Karpas-422 (cell line): ENCODE measurements around the gene WT1. TPM values are rescaled to one million over a fixed set of nuclear protein-coding genes. Genes with fewer than 3 reads are reported as not detected.

Experiments used
- DNase-seq: peaks from one replicate; pipeline ENCODE4 v3.0.0-alpha.2; 2015
- H2AFZ ChIP-seq: fragments of 200-600 bp; sonication (generic); 2 replicates; pipeline ENCODE4 v1.6.1; 2014; ENCODE audit warnings: antibody characterized with exemption, low read length, mixed read lengths
- H3K27ac ChIP-seq: fragments of 200-600 bp; sonication (generic); 2 replicates; pipeline ENCODE4 v1.5.1; 2014; ENCODE audit warnings: mild to moderate bottlenecking, low read length, moderate library complexity
- H3K27me3 ChIP-seq: fragments of 200-600 bp; sonication (generic); 2 replicates; pipeline ENCODE4 v1.6.1; 2014; ENCODE audit warnings: low read length, mixed read lengths
- H3K36me3 ChIP-seq: fragments of 200-600 bp; sonication (generic); 2 replicates; pipeline ENCODE4 v1.6.1; 2014; ENCODE audit warnings: low read length, mixed read lengths; ENCODE audit not compliant: insufficient read depth
- H3K4me1 ChIP-seq: fragments of 200-600 bp; sonication (generic); 2 replicates; pipeline ENCODE4 v1.6.1; 2014; ENCODE audit warnings: mild to moderate bottlenecking, low read length, mixed read lengths
- H3K4me2 ChIP-seq: fragments of 200-600 bp; sonication (generic); 2 replicates; pipeline ENCODE4 v1.6.1; 2014; ENCODE audit warnings: low read length, low read depth, mild to moderate bottlenecking; ENCODE audit not compliant: poor library complexity, severe bottlenecking
- H3K4me3 ChIP-seq: fragments of 200-600 bp; sonication (generic); 2 replicates; pipeline ENCODE4 v1.5.1; 2014; ENCODE audit warnings: mild to moderate bottlenecking, antibody characterized with exemption, low read length, mixed read lengths
- H3K79me2 ChIP-seq: fragments of 200-600 bp; sonication (generic); 2 replicates; pipeline ENCODE4 v1.6.1; 2014; ENCODE audit warnings: mild to moderate bottlenecking, low read length, mixed read lengths
- H3K9ac ChIP-seq: fragments of 200-600 bp; sonication (generic); 2 replicates; pipeline ENCODE4 v1.6.0; 2014; ENCODE audit warnings: low read length
- H3K9me2 ChIP-seq: fragments of 200-600 bp; sonication (generic), shearing (Covaris generic); replicated peaks from 2 replicates; pipeline ENCODE4 v1.6.0; 2014; ENCODE audit warnings: mild to moderate bottlenecking, low read length, moderate library complexity; ENCODE audit not compliant: insufficient read depth
- H3K9me3 ChIP-seq: fragments of 300-700, 200-600 bp; sonication (generic); 2 replicates; pipeline ENCODE4 v1.6.1; 2014; ENCODE audit warnings: low read length, mixed read lengths
- H4K20me1 ChIP-seq: fragments of 200-600 bp; sonication (generic); 2 replicates; pipeline ENCODE4 v1.6.1; 2014; ENCODE audit warnings: mild to moderate bottlenecking, antibody characterized with exemption, low read length, low read depth; ENCODE audit not compliant: insufficient read depth
- total RNA-seq: library from RNA; depleted of rRNA; stranded (reverse); fragments of >200 nt; shearing (Covaris generic); gene quantifications from 2 replicates; pipeline ENCODE4 v1.2.3, GENCODE V29; 2014; ENCODE audit warnings: low replicate concordance

Gene WT1
- total RNA-seq, 1 experiment from 2014 or later = 0.52 TPM

GRCh38 chr11:32392840-32393239 lies 42.5 kb downstream of the WT1 start:
- Histone ChIP-seq H3K36me3 (no peaks in the 10 kb centered on the region), H3K4me3 (no peak overlapping the region), H3K4me1 (peaks cover 36% of the 10 kb centered on the region), H3K9me2 (no peaks in the 10 kb centered on the region), H3K27ac (no peak overlapping the region), H3K79me2 (no peaks in the 10 kb centered on the region), H2AFZ (no peak overlapping the region), H3K27me3 (no peaks in the 10 kb centered on the region), H3K9ac (no peak overlapping the region), H3K4me2 (no peak overlapping the region), H3K9me3 (no peaks in the 10 kb centered on the region), H4K20me1 (no peaks in the 10 kb centered on the region)
- DNase-seq = no peak

GRCh38 chr11:32391956-32392553 lies 43.3 kb downstream of the WT1 start:
- H3K27ac ChIP-seq = no peak overlapping the region
- no peaks in the 10 kb centered on the region for H3K36me3 ChIP-seq
- no peaks in the 10 kb centered on the region for H3K9me2 ChIP-seq
- no peaks in the 10 kb centered on the region for H3K9me3 ChIP-seq
- H3K27me3 ChIP-seq = no peaks in the 10 kb centered on the region
- no peaks in the 10 kb centered on the region for H3K79me2 ChIP-seq
- no peak overlapping the region for H3K4me2 ChIP-seq
- no peak overlapping the region for H3K4me3 ChIP-seq
- DNase-seq = no peak
- H3K4me1 ChIP-seq = peaks cover 44% of the 10 kb centered on the region
- no peaks in the 10 kb centered on the region for H4K20me1 ChIP-seq
- H3K9ac ChIP-seq = no peak overlapping the region
- H2AFZ ChIP-seq = peak overlapping the region; percentile 29; the same call in 1 of the 2 replicates

GRCh38 chr11:32391479-32391878 lies 43.9 kb downstream of the WT1 start:
- Histone ChIP-seq H2AFZ (no peak overlapping the region), H3K36me3 (no peaks in the 10 kb centered on the region), H3K9me2 (no peaks in the 10 kb centered on the region), H3K79me2 (no peaks in the 10 kb centered on the region), H3K4me1 (peaks cover 49% of the 10 kb centered on the region), H3K27me3 (no peaks in the 10 kb centered on the region), H3K4me2 (no peak overlapping the region), H3K4me3 (no peak overlapping the region), H3K9ac (no peak overlapping the region), H4K20me1 (no peaks in the 10 kb centered on the region), H3K9me3 (no peaks in the 10 kb centered on the region), H3K27ac (no peak overlapping the region)
- no peak for DNase-seq

- Histone ChIP-seq H3K9me2 (no peaks in the 10 kb centered on the region), H3K4me1 (peaks cover 51% of the 10 kb centered on the region), H3K4me2 (no peak overlapping the region), H3K36me3 (no peaks in the 10 kb centered on the region), H4K20me1 (no peaks in the 10 kb centered on the region), H2AFZ (peak overlapping the region; percentile 45; the same call in 1 of the 2 replicates), H3K9me3 (no peaks in the 10 kb centered on the region), H3K9ac (no peak overlapping the region), H3K27me3 (no peaks in the 10 kb centered on the region), H3K4me3 (no peak overlapping the region), H3K79me2 (no peaks in the 10 kb centered on the region), H3K27ac (no peak overlapping the region)
- no peak for DNase-seq
Measured at GRCh38 chr11:32390712-32391111, 44.6 kb downstream of the WT1 start.

- H3K4me1 ChIP-seq = peaks cover 52% of the 10 kb centered on the region
- no peaks in the 10 kb centered on the region for H3K9me2 ChIP-seq
- H3K9me3 ChIP-seq = no peaks in the 10 kb centered on the region
- H3K36me3 ChIP-seq = no peaks in the 10 kb centered on the region
- H3K4me2 ChIP-seq = no peak overlapping the region
- no peaks in the 10 kb centered on the region for H3K79me2 ChIP-seq
- no peak for DNase-seq
- no peak overlapping the region for H3K9ac ChIP-seq
- H4K20me1 ChIP-seq = no peaks in the 10 kb centered on the region
- H3K4me3 ChIP-seq = no peak overlapping the region
- no peaks in the 10 kb centered on the region for H3K27me3 ChIP-seq
- peak overlapping the region; percentile 7; the same call in 1 of the 2 replicates for H2AFZ ChIP-seq
- peak overlapping the region; percentile 87 for H3K27ac ChIP-seq
Measured at GRCh38 chr11:32388871-32389770, 46.2 kb downstream of the WT1 start.

- no peak overlapping the region for H2AFZ ChIP-seq
- no peaks in the 10 kb centered on the region for H3K9me2 ChIP-seq
- H3K27me3 ChIP-seq = no peaks in the 10 kb centered on the region
- H3K36me3 ChIP-seq = no peaks in the 10 kb centered on the region
- no peak overlapping the region for H3K9ac ChIP-seq
- H3K27ac ChIP-seq = peak overlapping the region; percentile 87
- no peak overlapping the region for H3K4me2 ChIP-seq
- peaks cover 52% of the 10 kb centered on the region for H3K4me1 ChIP-seq
- H3K4me3 ChIP-seq = no peak overlapping the region
- no peaks in the 10 kb centered on the region for H3K9me3 ChIP-seq
- no peaks in the 10 kb centered on the region for H4K20me1 ChIP-seq
- DNase-seq = no peak
- no peaks in the 10 kb centered on the region for H3K79me2 ChIP-seq
Measured at GRCh38 chr11:32388365-32388764, 47.0 kb downstream of the WT1 start.

GRCh38 chr11:32387411-32387810 lies 47.9 kb downstream of the WT1 start:
- Histone ChIP-seq H3K9me2 (no peaks in the 10 kb centered on the region), H4K20me1 (no peaks in the 10 kb centered on the region), H3K4me2 (peak overlapping the region; percentile 67), H3K4me3 (peak overlapping the region; percentile 29), H2AFZ (peak overlapping the region; percentile 60; the same call in 1 of the 2 replicates), H3K27ac (peak overlapping the region; percentile 87), H3K9me3 (no peaks in the 10 kb centered on the region), H3K9ac (peak overlapping the region; percentile 56), H3K4me1 (peaks cover 52% of the 10 kb centered on the region), H3K36me3 (no peaks in the 10 kb centered on the region), H3K79me2 (no peaks in the 10 kb centered on the region), H3K27me3 (no peaks in the 10 kb centered on the region)
- DNase-seq = no peak

GRCh38 chr11:32386770-32387377 lies 48.5 kb downstream of the WT1 start:
- Histone ChIP-seq H3K79me2 (no peaks in the 10 kb centered on the region), H3K9me3 (no peaks in the 10 kb centered on the region), H3K9ac (peak overlapping the region; percentile 56), H3K27ac (peak overlapping the region; percentile 87), H2AFZ (peak overlapping the region; percentile 60; the same call in 1 of the 2 replicates), H3K4me2 (peak overlapping the region; percentile 67), H4K20me1 (no peaks in the 10 kb centered on the region), H3K9me2 (no peaks in the 10 kb centered on the region), H3K4me1 (peaks cover 48% of the 10 kb centered on the region), H3K27me3 (no peaks in the 10 kb centered on the region), H3K36me3 (no peaks in the 10 kb centered on the region), H3K4me3 (peak overlapping the region; percentile 29)
- DNase-seq = peak; percentile 89
